ENCODE results near the gene UROC1.

Gene UROC1

GRCh38 chr3:126550488-126551051 is 33.0 kb upstream of the UROC1 start:
- H3K9me3 Mint-ChIP-seq: no peaks in the 10 kb centered on the region
- DNase-seq (no peak), ATAC-seq (no peak)
- no peaks in the 10 kb centered on the region for H3K4me1 Mint-ChIP-seq
- peak overlapping the region in 1 of 2 donors; percentile 49 for H3K27ac Mint-ChIP-seq
- no peak overlapping the region for H3K4me3 Mint-ChIP-seq
- peaks cover 14% of the 10 kb centered on the region for H3K27me3 Mint-ChIP-seq

- DNase-seq (no peak), ATAC-seq (peak; percentile 32)
- Mint-ChIP-seq H3K27me3 (peaks cover 14% of the 10 kb centered on the region), H3K4me1 (no peaks in the 10 kb centered on the region), H3K9me3 (no peaks in the 10 kb centered on the region), H3K4me3 (no peak overlapping the region), H3K27ac (no peak overlapping the region)
Observed at GRCh38 chr3:126549861-126550487, 32.4 kb upstream of the UROC1 start.

GRCh38 chr3:126548556-126549466 is 31.2 kb upstream of the UROC1 start:
- DNase-seq (no peak), ATAC-seq (no peak)
- Mint-ChIP-seq H3K27ac (peak overlapping the region in 1 of 2 donors; percentile 23), H3K4me1 (no peaks in the 10 kb centered on the region), H3K9me3 (no peaks in the 10 kb centered on the region), H3K27me3 (peaks cover 14% of the 10 kb centered on the region), H3K4me3 (no peak overlapping the region)

GRCh38 chr3:126547721-126548120 is 30.1 kb upstream of the UROC1 start:
- ATAC-seq (no peak), DNase-seq (no peak)
- no peaks in the 10 kb centered on the region for H3K9me3 Mint-ChIP-seq
- H3K4me3 Mint-ChIP-seq: no peak overlapping the region
- no peak overlapping the region for H3K27ac Mint-ChIP-seq
- peaks cover 14% of the 10 kb centered on the region for H3K27me3 Mint-ChIP-seq
- H3K4me1 Mint-ChIP-seq: no peaks in the 10 kb centered on the region

- H3K9me3 Mint-ChIP-seq: no peaks in the 10 kb centered on the region
Observed at GRCh38 chr3:126546549-126547239, 29.1 kb upstream of the UROC1 start.

GRCh38 chr3:126546013-126546412 is 28.4 kb upstream of the UROC1 start:
- peaks cover 3% of the 10 kb centered on the region for H3K4me1 Mint-ChIP-seq
- no peak for DNase-seq
- H3K27ac Mint-ChIP-seq: no peak overlapping the region

More at GRCh38 chr3:126546549-126547239, 29.1 kb upstream of the UROC1 start:
- Mint-ChIP-seq H3K4me3 (no peak overlapping the region), H3K27ac (no peak overlapping the region), H3K27me3 (peaks cover 14% of the 10 kb centered on the region), H3K4me1 (no peaks in the 10 kb centered on the region)
- no peak for DNase-seq
- ATAC-seq: no peak

GRCh38 chr3:126545544-126545943 is 28.0 kb upstream of the UROC1 start:
- H3K4me1 Mint-ChIP-seq: peaks cover 7% of the 10 kb centered on the region
- no peak overlapping the region for H3K4me3 Mint-ChIP-seq

More at GRCh38 chr3:126546013-126546412, 28.4 kb upstream of the UROC1 start:
- Mint-ChIP-seq H3K4me3 (no peak overlapping the region), H3K27me3 (peaks cover 17% of the 10 kb centered on the region), H3K9me3 (no peaks in the 10 kb centered on the region)
- no peak for ATAC-seq

GRCh38 chr3:126544596-126545281 is 27.2 kb upstream of the UROC1 start:
- H3K27ac Mint-ChIP-seq: peak overlapping the region in 1 of 2 donors; percentile 77
- peaks cover 17% of the 10 kb centered on the region for H3K27me3 Mint-ChIP-seq
- peaks cover 7% of the 10 kb centered on the region for H3K4me1 Mint-ChIP-seq
- H3K4me3 Mint-ChIP-seq: no peak overlapping the region
- ATAC-seq (no peak), DNase-seq (no peak)
- H3K9me3 Mint-ChIP-seq: no peaks in the 10 kb centered on the region

More at GRCh38 chr3:126545544-126545943, 28.0 kb upstream of the UROC1 start:
- peaks cover 17% of the 10 kb centered on the region for H3K27me3 Mint-ChIP-seq
- no peak overlapping the region for H3K27ac Mint-ChIP-seq
- H3K9me3 Mint-ChIP-seq: no peaks in the 10 kb centered on the region
- ATAC-seq: no peak
- DNase-seq: no peak

GRCh38 chr3:126543457-126544061 is 26.0 kb upstream of the UROC1 start:
- DNase-seq (no peak), ATAC-seq (no peak)
- peaks cover 17% of the 10 kb centered on the region for H3K27me3 Mint-ChIP-seq
- no peaks in the 10 kb centered on the region for H3K9me3 Mint-ChIP-seq
- H3K4me3 Mint-ChIP-seq: no peak overlapping the region
- no peak overlapping the region for H3K27ac Mint-ChIP-seq
- peaks cover 7% of the 10 kb centered on the region for H3K4me1 Mint-ChIP-seq

- peaks cover 17% of the 10 kb centered on the region for H3K27me3 Mint-ChIP-seq
- ATAC-seq: no peak
- no peak for DNase-seq
- peaks cover 7% of the 10 kb centered on the region for H3K4me1 Mint-ChIP-seq
- H3K4me3 Mint-ChIP-seq: no peak overlapping the region
- H3K27ac Mint-ChIP-seq: no peak overlapping the region
- H3K9me3 Mint-ChIP-seq: no peaks in the 10 kb centered on the region
Observed at GRCh38 chr3:126542340-126543241, 25.0 kb upstream of the UROC1 start.

- ATAC-seq: peak; percentile 26
Observed at GRCh38 chr3:126541628-126542339, 24.2 kb upstream of the UROC1 start.

GRCh38 chr3:126540951-126541627 is 23.5 kb upstream of the UROC1 start:
- no peak overlapping the region for H3K4me3 Mint-ChIP-seq
- H3K4me1 Mint-ChIP-seq: peaks cover 7% of the 10 kb centered on the region
- DNase-seq: no peak
- H3K27me3 Mint-ChIP-seq: peaks cover 17% of the 10 kb centered on the region
- peak overlapping the region in 1 of 2 donors; percentile 41 for H3K27ac Mint-ChIP-seq
- ATAC-seq: no peak
- no peaks in the 10 kb centered on the region for H3K9me3 Mint-ChIP-seq

More at GRCh38 chr3:126541628-126542339, 24.2 kb upstream of the UROC1 start:
- Mint-ChIP-seq H3K4me3 (no peak overlapping the region), H3K27ac (no peak overlapping the region), H3K4me1 (peaks cover 7% of the 10 kb centered on the region), H3K9me3 (no peaks in the 10 kb centered on the region), H3K27me3 (peaks cover 17% of the 10 kb centered on the region)
- no peak for DNase-seq

GRCh38 chr3:126540342-126540849 is 22.8 kb upstream of the UROC1 start:
- Mint-ChIP-seq H3K4me1 (peaks cover 7% of the 10 kb centered on the region), H3K27ac (no peak overlapping the region), H3K27me3 (peaks cover 21% of the 10 kb centered on the region), H3K4me3 (no peak overlapping the region), H3K9me3 (no peaks in the 10 kb centered on the region)
- DNase-seq (no peak), ATAC-seq (no peak)
